Astrocyte of the spinal cord (primary cell): ENCODE data around the gene GNAI3.

Experiments used
- DNase-seq: peaks from one replicate; pipeline ENCODE4 v3.0.0; 2011; ENCODE audit warnings: low read depth, low spot score
- H3K4me3 ChIP-seq: 2 replicates; pipeline ENCODE4 v1.5.1; 2011; ENCODE audit warnings: low read depth, mild to moderate bottlenecking, low read length, moderate library complexity
- CTCF ChIP-seq: IDR thresholded peaks from 2 replicates; pipeline ENCODE4 v1.5.1; 2012; ENCODE audit warnings: low read depth, mild to moderate bottlenecking, low read length, inconsistent platforms
- in situ Hi-C: cut with HindIII; loops from 2 replicates; pipeline ENCODE4 v1.10.0; 2017; ENCODE audit warnings: low sequenced_read_pairs

The GNAI3 gene

GRCh38 chr1:109630081-109630897 is 81.9 kb downstream of the GNAI3 start:
- DNase-seq = no peak
- in situ Hi-C loops = no loop called here
- H3K4me3 ChIP-seq = no peak overlapping the region
- TF ChIP-seq CTCF = peak; percentile 20

GRCh38 chr1:109630898-109631512 is 82.6 kb downstream of the GNAI3 start:
- no peak for TF ChIP-seq CTCF
- DNase-seq = no peak
- H3K4me3 ChIP-seq = no peak overlapping the region
- in situ Hi-C loops = no loop called here

GRCh38 chr1:109631513-109632505 is 83.4 kb downstream of the GNAI3 start:
- H3K4me3 ChIP-seq = no peak overlapping the region
- no peak for TF ChIP-seq CTCF
- in situ Hi-C loops = no loop called here
- DNase-seq = no peak

- H3K4me3 ChIP-seq = no peak overlapping the region
- TF ChIP-seq CTCF = no peak
- no peak for DNase-seq
- in situ Hi-C loops = no loop called here
Measured at GRCh38 chr1:109632671-109633346, 84.4 kb downstream of the GNAI3 start.

- H3K4me3 ChIP-seq = no peak overlapping the region
- DNase-seq = no peak
- TF ChIP-seq CTCF = no peak
- in situ Hi-C loops = no loop called here
Measured at GRCh38 chr1:109634292-109634691, 85.9 kb downstream of the GNAI3 start.
